ENCODE results near the gene PRSS57. TPM values are rescaled to one million over a fixed set of nuclear protein-coding genes. Genes with fewer than 3 reads are reported as not detected.

PRSS57 gene
- total and polyA plus RNA-seq, 2 of the 8 experiments (the other 6 are each of a cell fraction or from before 2014, with no cell fraction given) = not detected

- no peaks in the 10 kb centered on the region for H3K27me3 ChIP-seq (replicated peaks in 1 of 4; ENCODE audit: control insufficient read depth in 3 of 4, extremely low read depth in 1 of 4, insufficient read depth in 3 of 4, low read length in 3 of 4)
- H3K14ac ChIP-seq (ENCODE audit: insufficient read length) = no peak overlapping the region
- H3K18ac ChIP-seq (ENCODE audit: extremely low read depth, low read length) = peak overlapping the region; percentile 48
- H3K4me1 ChIP-seq (replicated peaks in 1 of 4; ENCODE audit: control insufficient read depth in 3 of 4, insufficient read depth in 4 of 4, low read length in 3 of 4) = peaks cover 1 to 11% (median 6%) of the 10 kb centered on the region in 4 experiments
- no peak overlapping the region for H4K91ac ChIP-seq (replicated peaks; ENCODE audit: insufficient read length, low read length)
- no peak overlapping the region for H3K27ac ChIP-seq (ENCODE audit: low read depth, low read length)
- H3K4me3 ChIP-seq (ENCODE audit: extremely low read depth in 1 of 4, insufficient read depth in 2 of 4, low read depth in 3 of 4, low read length in 4 of 4) = peak overlapping the region; percentile 52 to 77 (median 54)
- peaks cover 0 to 3% of the 10 kb centered on the region in 2 experiments for H4K20me1 ChIP-seq (replicated peaks in 1 of 2; ENCODE audit: control insufficient read depth in 1 of 2, insufficient read depth in 2 of 2, low read length in 2 of 2)
- H2BK20ac ChIP-seq (ENCODE audit: low read length) = no peak overlapping the region
- peak overlapping the region in 1 of 4 experiments; percentile 63; a peak in 3 of 7 replicates for H3K9ac ChIP-seq (replicated peaks in 1 of 4; ENCODE audit: extremely low read depth in 1 of 4, low read depth in 3 of 4, low read length in 3 of 4)
- no peaks in the 10 kb centered on the region for H3K79me2 ChIP-seq (ENCODE audit: control insufficient read depth in 1 of 2, insufficient read depth in 2 of 2, low read length in 2 of 2)
- peak overlapping the region; percentile 50 to 70 for H3K4me2 ChIP-seq (ENCODE audit: insufficient read depth in 1 of 2, low read depth in 2 of 2, low read length in 2 of 2)
- DNase-seq (ENCODE audit: low read depth in 1 of 2, low spot score in 2 of 2) (peak in 1 of 2 experiments; percentile 57), FAIRE-seq (no peak)
- no peak overlapping the region for H2BK15ac ChIP-seq (ENCODE audit: low read length)
- H2AK5ac ChIP-seq (ENCODE audit: low read depth, low read length) = no peak overlapping the region
- H2BK5ac ChIP-seq (ENCODE audit: low read depth, low read length) = no peak overlapping the region
- H2BK120ac ChIP-seq (replicated peaks; ENCODE audit: low read depth, low read length) = no peak overlapping the region
- no peak overlapping the region for H2AFZ ChIP-seq (ENCODE audit: low read length)
- H3K23ac ChIP-seq (ENCODE audit: insufficient read length) = no peak overlapping the region
- H3K23me2 ChIP-seq (ENCODE audit: low read depth, low read length) = peaks cover 3% of the 10 kb centered on the region; the same call in 1 of the 2 replicates
- peak; percentile 75 for TF ChIP-seq KDM4A (IDR thresholded peaks at IDR 0.05; ENCODE audit: low read depth, low read length, severe bottlenecking)
- 0 out of 2 replicates have a peak, but pooled peaks have one; percentile 13 for TF ChIP-seq GABPA (IDR thresholded peaks at IDR 0.05; ENCODE audit: borderline replicate concordance, insufficient read depth, low read length)
- no peak for TF ChIP-seq YY1 (IDR thresholded peaks at IDR 0.05; ENCODE audit: low read depth, low read length)
- H3K56ac ChIP-seq (replicated peaks; ENCODE audit: insufficient read length, low read depth, low read length) = peak overlapping the region; percentile 30
- H4K5ac ChIP-seq (ENCODE audit: insufficient read length, low read depth, low read length) = no peak overlapping the region
- no peak overlapping the region for H3K4ac ChIP-seq (replicated peaks; ENCODE audit: insufficient read length, low read depth, low read length)
- CTCF ChIA-PET (ENCODE audit: partially characterized antibody) = interaction anchor here (1.0 to 1.8 kb wide), 2 partner anchors 13 to 32 kb away, joined by 3 to 7 read pairs; no protein-coding TSS in a partner anchor
- POLR2A ChIA-PET (ENCODE audit: partially characterized antibody) = interaction anchor here (1.0 to 2.1 kb wide), 2 partner anchors 9 to 30 kb away, joined by 3 to 5 read pairs; no protein-coding TSS in a partner anchor
- 14% methylated on average over 26 of the region's 78 CpGs; no CpG with 5 or more reads in 1 of the 2 experiments for WGBS, 2 experiments (ENCODE audit: extremely low coverage in 1 of 2, insufficient coverage in 1 of 2, insufficient read length in 1 of 2, insufficient replicate concordance in 2 of 2, low coverage in 1 of 2, low lambda C conversion rate in 2 of 2, missing lambda C conversion rate in 1 of 2)
- H3K9me3 ChIP-seq (ENCODE audit: insufficient read depth in 2 of 2, low read depth in 1 of 2, low read length in 1 of 2) = no peaks in the 10 kb centered on the region
- H4K8ac ChIP-seq (ENCODE audit: extremely low read depth, insufficient read depth, low read length) = peak overlapping the region; percentile 35
- H3K79me1 ChIP-seq (ENCODE audit: low read depth, low read length) = no peaks in the 10 kb centered on the region
- no peak overlapping the region for H2BK12ac ChIP-seq (ENCODE audit: low read depth, low read length)
- H3K36me3 ChIP-seq (ENCODE audit: control insufficient read depth in 2 of 4, insufficient read depth in 4 of 4, low read length in 3 of 4) = no peaks in the 10 kb centered on the region
Observed at GRCh38 chr19:709196-709964, 14.1 kb upstream of the PRSS57 start.

All from H1 (cell line).